ENCODE data around the gene TRIML1. TPM values are rescaled to one million over a fixed set of nuclear protein-coding genes. Genes with fewer than 3 reads are reported as not detected.

The TRIML1 gene
- total RNA-seq, 1 donor from 2014 or later, result not detected

- H2AFZ ChIP-seq (replicated peaks), result no peak overlapping the region
- no peak overlapping the region for H3K4me3 ChIP-seq
- H3K4me1 ChIP-seq, result peaks cover 19% of the 10 kb centered on the region
- H3K9me3 ChIP-seq (ENCODE audit: low read depth), result no peaks in the 10 kb centered on the region
- Mint-ChIP-seq H3K27me3 (ENCODE audit: insufficient read depth, low read depth) (peaks cover 4% of the 10 kb centered on the region), H3K36me3 (no peaks in the 10 kb centered on the region), H3K4me1 (peaks cover 4% of the 10 kb centered on the region), H3K9me3 (peaks cover 2% of the 10 kb centered on the region), H3K27ac (no peak overlapping the region), H3K4me3 (no peak overlapping the region)
- H3K27me3 ChIP-seq, result no peaks in the 10 kb centered on the region
- TF ChIP-seq EZH2 (IDR thresholded peaks at IDR 0.05) (no peak), EZH2phosphoT487 (IDR thresholded peaks at IDR 0.05) (no peak), CTCF (IDR thresholded peaks at IDR 0.05) (no peak)
- no peak for DNase-seq (ENCODE audit: low spot score)
- H3K36me3 ChIP-seq, result no peaks in the 10 kb centered on the region
- H3K4me2 ChIP-seq, result no peak overlapping the region
- H3F3A ChIP-seq (ENCODE audit: low read depth), result peaks cover 9% of the 10 kb centered on the region
- H3K79me2 ChIP-seq (ENCODE audit: low read depth), result no peaks in the 10 kb centered on the region
- H4K20me1 ChIP-seq (ENCODE audit: low read depth), result no peaks in the 10 kb centered on the region
- no peak overlapping the region for H3K27ac ChIP-seq
- no peak overlapping the region for H3K9ac ChIP-seq
Measured at GRCh38 chr4:188110741-188111471, 28.3 kb upstream of the TRIML1 start.

- Histone ChIP-seq H3K9me3 (ENCODE audit: low read depth) (no peaks in the 10 kb centered on the region), H2AFZ (replicated peaks) (no peak overlapping the region), H4K20me1 (ENCODE audit: low read depth) (no peaks in the 10 kb centered on the region), H3K4me2 (no peak overlapping the region), H3K36me3 (no peaks in the 10 kb centered on the region), H3K4me3 (no peak overlapping the region), H3K79me2 (ENCODE audit: low read depth) (no peaks in the 10 kb centered on the region), H3K27me3 (no peaks in the 10 kb centered on the region), H3K4me1 (peaks cover 19% of the 10 kb centered on the region), H3F3A (ENCODE audit: low read depth) (peaks cover 9% of the 10 kb centered on the region), H3K9ac (no peak overlapping the region), H3K27ac (no peak overlapping the region)
- Mint-ChIP-seq H3K9me3 (peaks cover 2% of the 10 kb centered on the region), H3K4me3 (no peak overlapping the region), H3K27ac (no peak overlapping the region), H3K36me3 (no peaks in the 10 kb centered on the region), H3K27me3 (ENCODE audit: insufficient read depth, low read depth) (peaks cover 2% of the 10 kb centered on the region), H3K4me1 (peaks cover 4% of the 10 kb centered on the region)
- TF ChIP-seq CTCF (IDR thresholded peaks at IDR 0.05) (no peak), EZH2phosphoT487 (IDR thresholded peaks at IDR 0.05) (no peak), EZH2 (IDR thresholded peaks at IDR 0.05) (no peak)
- no peak for DNase-seq (ENCODE audit: low spot score)
Measured at GRCh38 chr4:188111955-188112354, 27.3 kb upstream of the TRIML1 start.

- Histone ChIP-seq H3K9ac (no peak overlapping the region), H3K4me2 (no peak overlapping the region), H2AFZ (replicated peaks) (no peak overlapping the region), H3K27ac (no peak overlapping the region), H3K27me3 (no peaks in the 10 kb centered on the region), H3K36me3 (no peaks in the 10 kb centered on the region), H3K4me1 (peaks cover 12% of the 10 kb centered on the region), H4K20me1 (ENCODE audit: low read depth) (no peaks in the 10 kb centered on the region), H3F3A (ENCODE audit: low read depth) (no peaks in the 10 kb centered on the region), H3K4me3 (no peak overlapping the region), H3K9me3 (ENCODE audit: low read depth) (no peaks in the 10 kb centered on the region), H3K79me2 (ENCODE audit: low read depth) (no peaks in the 10 kb centered on the region)
- peaks cover 4% of the 10 kb centered on the region for H3K4me1 Mint-ChIP-seq
- no peak for DNase-seq (ENCODE audit: low spot score)
- H3K4me3 Mint-ChIP-seq, result no peak overlapping the region
- H3K27ac Mint-ChIP-seq, result no peak overlapping the region
- H3K9me3 Mint-ChIP-seq, result peaks cover under 1% of the 10 kb centered on the region
- H3K36me3 Mint-ChIP-seq, result no peaks in the 10 kb centered on the region
- TF ChIP-seq EZH2phosphoT487 (IDR thresholded peaks at IDR 0.05), result no peak
- peaks cover under 1% of the 10 kb centered on the region for H3K27me3 Mint-ChIP-seq (ENCODE audit: insufficient read depth, low read depth)
Measured at GRCh38 chr4:188113156-188113555, 26.1 kb upstream of the TRIML1 start.

- Histone ChIP-seq H3K4me1 (peaks cover 6% of the 10 kb centered on the region), H3K4me2 (no peak overlapping the region), H3K9me3 (ENCODE audit: low read depth) (no peaks in the 10 kb centered on the region), H2AFZ (replicated peaks) (no peak overlapping the region), H3K27ac (no peak overlapping the region), H3K36me3 (no peaks in the 10 kb centered on the region), H3K9ac (no peak overlapping the region), H3K27me3 (no peaks in the 10 kb centered on the region), H4K20me1 (ENCODE audit: low read depth) (no peaks in the 10 kb centered on the region), H3K79me2 (ENCODE audit: low read depth) (no peaks in the 10 kb centered on the region), H3K4me3 (no peak overlapping the region), H3F3A (ENCODE audit: low read depth) (no peaks in the 10 kb centered on the region)
- Mint-ChIP-seq H3K27me3 (ENCODE audit: insufficient read depth, low read depth) (no peaks in the 10 kb centered on the region), H3K36me3 (no peaks in the 10 kb centered on the region), H3K4me1 (peaks cover 3% of the 10 kb centered on the region), H3K9me3 (no peaks in the 10 kb centered on the region), H3K27ac (no peak overlapping the region), H3K4me3 (no peak overlapping the region)
- no peak for TF ChIP-seq EZH2 (IDR thresholded peaks at IDR 0.05)
- TF ChIP-seq CTCF (IDR thresholded peaks at IDR 0.05), result no peak
- TF ChIP-seq EZH2phosphoT487 (IDR thresholded peaks at IDR 0.05), result no peak
- no peak for DNase-seq (ENCODE audit: low spot score)
Measured at GRCh38 chr4:188117631-188118324, 21.5 kb upstream of the TRIML1 start.

Measured in neural progenitor cell (in vitro differentiated cells).